H1 (cell line): ENCODE data around the gene RSF1. TPM values are rescaled to one million over a fixed set of nuclear protein-coding genes. Genes with fewer than 3 reads are reported as not detected.

Source experiments
- CTCF ChIA-PET: fragments of 300-600 bp; sonication (Branson Sonifier 250); formaldehyde crosslinking; loops from one replicate; lab custom pipeline; 2021; ENCODE audit not compliant: partially characterized antibody; lab: Charles Lee
- POLR2A ChIA-PET: fragments of 300-600 bp; sonication (Branson Sonifier 250); formaldehyde crosslinking; loops from one replicate; lab custom pipeline; 2021; ENCODE audit warnings: inconsistent platforms; ENCODE audit not compliant: partially characterized antibody; lab: Charles Lee
- DNase-seq, 2 experiments: peaks; one replicate each; pipeline versions ENCODE4 v3.0.0 to v3.0.0-alpha.2; 2010 to 2022; ENCODE audit warnings: low spot score in 2 of 2, low read depth in 1 of 2, mixed read lengths in 1 of 2
- FAIRE-seq: peaks from 2 replicates; lab custom pipeline; 2011; peaks lifted over from hg19 to GRCh38; lab: Jason Lieb, UNC
- H2AFZ ChIP-seq: 2 replicates; pipeline ENCODE4 v1.8.1; 2012; ENCODE audit warnings: low read length, inconsistent platforms
- H2AK5ac ChIP-seq: 2 replicates; pipeline ENCODE4 v1.6.1; 2013; ENCODE audit warnings: low read depth, low read length
- H2BK120ac ChIP-seq: replicated peaks from 2 replicates; pipeline ENCODE3; 2013; ENCODE audit warnings: low read depth, low read length, inconsistent platforms
- H2BK12ac ChIP-seq: 2 replicates; pipeline ENCODE4 v1.6.1; 2013; ENCODE audit warnings: low read depth, low read length
- H2BK15ac ChIP-seq: 2 replicates; pipeline ENCODE4 v1.6.1; 2013; ENCODE audit warnings: low read length
- H2BK20ac ChIP-seq: 2 replicates; pipeline ENCODE4 v1.6.1; 2013; ENCODE audit warnings: low read length
- H2BK5ac ChIP-seq: 2 replicates; pipeline ENCODE4 v1.6.1; 2013; ENCODE audit warnings: low read depth, low read length
- H3K14ac ChIP-seq: 2 replicates; pipeline ENCODE4 v1.6.1; 2013; ENCODE audit warnings: inconsistent platforms; ENCODE audit not compliant: insufficient read length
- H3K18ac ChIP-seq: 2 replicates; pipeline ENCODE4 v1.6.1; 2013; ENCODE audit warnings: low read length; ENCODE audit errors: extremely low read depth
- H3K23ac ChIP-seq: 2 replicates; pipeline ENCODE4 v1.6.1; 2013; ENCODE audit warnings: inconsistent platforms; ENCODE audit not compliant: insufficient read length
- H3K23me2 ChIP-seq: 2 replicates; pipeline ENCODE4 v1.6.1; 2013; ENCODE audit warnings: low read depth, low read length
- H3K27ac ChIP-seq: 2 replicates; pipeline ENCODE4 v1.6.1; 2011; ENCODE audit warnings: low read depth, low read length, inconsistent platforms
- H3K27me3 ChIP-seq, 4 experiments: replicated peaks in 1 of 4; 1 replicate in 1 of 4; 2 replicates in 3 of 4; pipeline versions ENCODE4 v1.6.1 to v1.8.1; 2011 to 2013; ENCODE audit warnings: low read length in 3 of 4, mild to moderate bottlenecking in 3 of 4, inconsistent platforms in 2 of 4, mixed read lengths in 2 of 4, moderate library complexity in 1 of 4; ENCODE audit not compliant: control insufficient read depth in 3 of 4, insufficient read depth in 3 of 4; ENCODE audit errors: extremely low read depth in 1 of 4
- H3K36me3 ChIP-seq, 4 experiments: 2 replicates each; pipeline versions ENCODE4 v1.6.1 to v1.8.1; 2011 to 2013; ENCODE audit warnings: mild to moderate bottlenecking in 4 of 4, low read length in 3 of 4, moderate library complexity in 2 of 4, control low read depth in 1 of 4, inconsistent platforms in 1 of 4; ENCODE audit not compliant: insufficient read depth in 4 of 4, control insufficient read depth in 2 of 4
- H3K4ac ChIP-seq: replicated peaks from 2 replicates; pipeline ENCODE3; 2013; ENCODE audit warnings: low read length, low read depth, mixed read lengths, inconsistent platforms; ENCODE audit not compliant: insufficient read length
- H3K4me1 ChIP-seq, 4 experiments: replicated peaks in 1 of 4; 1 replicate in 1 of 4; 2 replicates in 3 of 4; pipeline versions ENCODE4 v1.6.1 to v1.8.1; 2011 to 2013; ENCODE audit warnings: low read length in 3 of 4, inconsistent platforms in 2 of 4, mixed read lengths in 1 of 4; ENCODE audit not compliant: insufficient read depth in 4 of 4, control insufficient read depth in 3 of 4
- H3K4me2 ChIP-seq, 2 experiments: 2 replicates each; pipeline versions ENCODE4 v1.6.1 to v1.8.1; 2011 to 2013; ENCODE audit warnings: low read depth in 2 of 2, low read length in 2 of 2, control low read depth in 1 of 2, inconsistent platforms in 1 of 2, mild to moderate bottlenecking in 1 of 2; ENCODE audit not compliant: insufficient read depth in 1 of 2
- H3K4me3 ChIP-seq, 4 experiments: fragments of 200-600, 300-600 bp in 1 of 4; sonication (generic), shearing (Covaris generic), sonication (Bioruptor Twin) in 1 of 4; 2 replicates each; pipeline versions ENCODE4 v1.5.1 to v1.8.1; 2011 to 2016; ENCODE audit warnings: low read length in 4 of 4, low read depth in 3 of 4, control low read depth in 2 of 4, inconsistent platforms in 2 of 4, mild to moderate bottlenecking in 2 of 4, mixed read lengths in 1 of 4, moderate library complexity in 1 of 4; ENCODE audit not compliant: insufficient read depth in 2 of 4; ENCODE audit errors: extremely low read depth in 1 of 4
- H3K56ac ChIP-seq: replicated peaks from 2 replicates; pipeline ENCODE3; 2013; ENCODE audit warnings: low read depth, mild to moderate bottlenecking, mixed read lengths, low read length, inconsistent platforms; ENCODE audit not compliant: insufficient read length
- H3K79me1 ChIP-seq: 2 replicates; pipeline ENCODE4 v1.6.1; 2013; ENCODE audit warnings: low read depth, low read length, control low read depth
- H3K79me2 ChIP-seq, 2 experiments: 2 replicates each; pipeline versions ENCODE4 v1.6.1 to v1.8.1; 2012 to 2013; ENCODE audit warnings: low read length in 2 of 2, mild to moderate bottlenecking in 2 of 2, inconsistent platforms in 1 of 2; ENCODE audit not compliant: insufficient read depth in 2 of 2, control insufficient read depth in 1 of 2
- H3K9ac ChIP-seq, 4 experiments: replicated peaks in 1 of 4; 1 replicate in 1 of 4; 2 replicates in 3 of 4; pipeline versions ENCODE4 v1.6.1 to v1.8.1; 2011 to 2013; ENCODE audit warnings: low read depth in 3 of 4, low read length in 3 of 4, control low read depth in 2 of 4, mild to moderate bottlenecking in 2 of 4, moderate library complexity in 2 of 4, inconsistent platforms in 1 of 4; ENCODE audit errors: extremely low read depth in 1 of 4
- H3K9me3 ChIP-seq, 2 experiments: 2 replicates each; pipeline versions ENCODE4 v1.6.1 to v1.8.1; 2012 to 2013; ENCODE audit warnings: mild to moderate bottlenecking in 2 of 2, moderate library complexity in 2 of 2, control low read depth in 1 of 2, inconsistent platforms in 1 of 2, low read depth in 1 of 2, low read length in 1 of 2, mixed read lengths in 1 of 2; ENCODE audit not compliant: insufficient read depth in 2 of 2
- H4K20me1 ChIP-seq, 2 experiments: replicated peaks in 1 of 2; 2 replicates each; pipeline versions ENCODE3 to v1.8.1; 2011 to 2013; ENCODE audit warnings: inconsistent platforms in 2 of 2, low read length in 2 of 2, mild to moderate bottlenecking in 1 of 2; ENCODE audit not compliant: insufficient read depth in 2 of 2, control insufficient read depth in 1 of 2
- H4K5ac ChIP-seq: 2 replicates; pipeline ENCODE4 v1.6.1; 2013; ENCODE audit warnings: low read length, low read depth, mixed read lengths, inconsistent platforms; ENCODE audit not compliant: insufficient read length
- H4K8ac ChIP-seq: 2 replicates; pipeline ENCODE4 v1.8.0; 2013; ENCODE audit warnings: mild to moderate bottlenecking, moderate library complexity, low read length, inconsistent platforms; ENCODE audit not compliant: insufficient read depth; ENCODE audit errors: extremely low read depth
- H4K91ac ChIP-seq: replicated peaks from 2 replicates; pipeline ENCODE3; 2013; ENCODE audit warnings: low read length, mixed read lengths, inconsistent platforms; ENCODE audit not compliant: insufficient read length
- CEBPB ChIP-seq: IDR thresholded peaks from 2 replicates; pipeline ENCODE4 v1.6.1; 2012; ENCODE audit warnings: low read depth, low read length
- WGBS, 2 experiments: shearing (Covaris generic) in 1 of 2; methylation state at CpG; one replicate each; pipeline versions ENCODE4 v1.1.6 to v1.1.7; 2013 to 2015; ENCODE audit warnings: low lambda C conversion rate in 2 of 2, mixed read lengths in 2 of 2, inconsistent platforms in 1 of 2, low coverage in 1 of 2, missing lambda C conversion rate in 1 of 2; ENCODE audit not compliant: insufficient replicate concordance in 2 of 2, insufficient coverage in 1 of 2, insufficient read length in 1 of 2; ENCODE audit errors: extremely low coverage in 1 of 2, missing lambda C conversion rate in 1 of 2; 5-methylcytosine and 5-hydroxymethylcytosine counted together
- polyA plus RNA-seq, 7 experiments: library from polyadenylated mRNA; depleted of rRNA in 3 of 7; stranded (reverse) in 5 of 7; unstranded in 2 of 7; fragments of >200 nt in 5 of 7; fragments of 200-250 nt in 2 of 7; gene quantifications; 1 replicate in 5 of 7; 2 replicates in 1 of 7; 4 replicates in 1 of 7; pipeline versions ENCODE4 v1.2.1 to v1.2.3, GENCODE V29; 2011 to 2013; ENCODE audit warnings: missing spikeins in 2 of 7, mixed read lengths in 2 of 7
- total RNA-seq: library from RNA; stranded (reverse); fragmentation: NEBNext Ultra II Directional; extraction: Animal tissue kit (Norgen Biotek cat#: 25700); gene quantifications from 2 replicates; pipeline ENCODE4 v1.2.1, GENCODE V29; 2021

RSF1 gene
- total and polyA plus RNA-seq, 2 of the 8 experiments (the other 6 are each of a cell fraction or from before 2014, with no cell fraction given), result 17.8 to 87.9 TPM

- Histone ChIP-seq H2BK120ac (no peak overlapping the region), H4K91ac (no peak overlapping the region), H4K20me1 (no peaks in the 10 kb centered on the region), H3K18ac (no peak overlapping the region), H3K36me3 (no peaks in the 10 kb centered on the region), H3K9ac (no peak overlapping the region), H3K14ac (no peak overlapping the region), H2BK15ac (no peak overlapping the region), H4K5ac (no peak overlapping the region), H3K27ac (no peak overlapping the region), H3K9me3 (no peaks in the 10 kb centered on the region), H2BK5ac (no peak overlapping the region), H3K4me2 (no peak overlapping the region), H3K23ac (no peak overlapping the region), H3K23me2 (no peaks in the 10 kb centered on the region), H3K56ac (no peak overlapping the region), H4K8ac (no peak overlapping the region; the same call in 1 of the 2 replicates), H3K27me3 (no peaks in the 10 kb centered on the region), H3K79me1 (no peaks in the 10 kb centered on the region), H2BK20ac (no peak overlapping the region), H3K4me1 (no peaks in the 10 kb centered on the region), H3K4me3 (no peak overlapping the region), H3K4ac (no peak overlapping the region), H3K79me2 (no peaks in the 10 kb centered on the region), H2BK12ac (no peak overlapping the region)
- FAIRE-seq (no peak), DNase-seq (no peak)
- POLR2A ChIA-PET, result interaction anchor here (1.5 kb wide), 1 partner anchor 10 kb away, joined by 4 read pairs; no protein-coding TSS in a partner anchor
- WGBS, 2 experiments, result 100% methylated on average over 4 of the region's 4 CpGs; no CpG with 5 or more reads in 1 of the 2 experiments
- TF ChIP-seq CEBPB, result no peak
- TF ChIP-seq, all 59 proteins: peak for 0
- Histone ChIP-seq H2AFZ (no peak overlapping the region), H2AK5ac (no peak overlapping the region)
- CTCF ChIA-PET, result interaction anchor here (0.6 to 0.7 kb wide), 2 partner anchors 10 to 201 kb away, joined by 3 read pairs; no protein-coding TSS in a partner anchor
These were observed 165.6 kb downstream of the RSF1 start for GRCh38 chr11:77654770-77655434.
